Stimulated activated CD4-positive, alpha-beta T cell treated with anti-CD3 and anti-CD28 coated beads, Interleukin-15, amount 100 ng/mL, for 24 hours (primary cell): Measurements from ENCODE around the gene MAP7.

Experiments used
- DNase-seq: peaks from one replicate; pipeline ENCODE4 v3.0.0-alpha.2; 2020

Gene MAP7

DNA sequence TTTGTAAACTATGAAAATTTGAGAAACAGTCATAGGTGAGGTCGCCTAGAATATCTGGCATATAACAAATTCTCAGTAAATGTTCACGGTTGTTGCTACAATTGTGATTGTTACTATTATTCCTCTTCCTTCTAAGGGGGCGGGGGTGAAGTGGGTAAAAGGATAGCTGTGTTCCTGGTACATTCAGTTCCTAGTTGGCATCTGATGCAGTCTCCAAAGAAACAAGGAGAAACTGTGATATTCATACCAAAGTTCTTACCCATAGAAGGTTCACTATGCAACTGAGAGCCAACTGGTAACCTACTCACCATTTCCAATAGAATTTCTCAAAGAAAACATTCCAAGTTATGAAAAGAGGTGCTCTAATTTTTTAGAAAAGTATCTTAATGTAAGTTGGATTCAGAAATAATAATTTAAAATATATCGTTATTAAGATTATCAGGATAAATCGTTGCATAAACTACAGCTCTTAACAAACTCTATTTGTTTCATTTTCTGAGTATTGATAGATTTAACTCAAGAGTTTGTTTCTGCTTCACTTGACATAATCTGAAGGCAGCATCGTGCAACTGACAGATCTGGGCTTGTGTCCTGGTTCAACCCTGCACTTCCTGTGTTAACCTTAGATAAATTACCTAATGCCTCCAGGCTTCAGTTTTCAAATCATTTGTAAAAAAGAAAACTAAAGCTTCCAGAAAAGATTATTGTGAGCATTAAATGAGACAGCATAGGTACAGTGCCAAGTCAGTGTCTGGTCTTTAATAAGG is 13.3 kb upstream of the MAP7 start:
- DNase-seq, result no peak

DNA sequence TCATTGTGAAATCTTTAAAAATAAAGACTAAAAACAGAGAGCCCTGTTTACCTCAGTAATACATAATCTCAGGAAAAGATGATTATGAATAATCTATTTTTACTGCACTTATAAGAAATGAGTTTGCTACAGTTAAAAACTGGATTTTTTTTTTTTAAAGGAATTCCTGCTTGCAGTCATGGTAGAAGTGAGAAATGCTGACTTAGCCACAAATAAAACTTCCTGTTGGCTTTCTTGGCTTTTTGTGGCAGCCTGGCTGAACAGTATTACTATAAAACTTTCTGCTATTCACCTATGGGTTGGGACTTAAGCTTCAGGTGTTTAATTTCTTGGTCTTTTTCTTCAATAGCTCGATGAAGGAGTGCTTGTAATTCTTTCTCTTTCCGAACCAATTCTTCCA is 12.0 kb upstream of the MAP7 start:
- DNase-seq, result no peak

DNA sequence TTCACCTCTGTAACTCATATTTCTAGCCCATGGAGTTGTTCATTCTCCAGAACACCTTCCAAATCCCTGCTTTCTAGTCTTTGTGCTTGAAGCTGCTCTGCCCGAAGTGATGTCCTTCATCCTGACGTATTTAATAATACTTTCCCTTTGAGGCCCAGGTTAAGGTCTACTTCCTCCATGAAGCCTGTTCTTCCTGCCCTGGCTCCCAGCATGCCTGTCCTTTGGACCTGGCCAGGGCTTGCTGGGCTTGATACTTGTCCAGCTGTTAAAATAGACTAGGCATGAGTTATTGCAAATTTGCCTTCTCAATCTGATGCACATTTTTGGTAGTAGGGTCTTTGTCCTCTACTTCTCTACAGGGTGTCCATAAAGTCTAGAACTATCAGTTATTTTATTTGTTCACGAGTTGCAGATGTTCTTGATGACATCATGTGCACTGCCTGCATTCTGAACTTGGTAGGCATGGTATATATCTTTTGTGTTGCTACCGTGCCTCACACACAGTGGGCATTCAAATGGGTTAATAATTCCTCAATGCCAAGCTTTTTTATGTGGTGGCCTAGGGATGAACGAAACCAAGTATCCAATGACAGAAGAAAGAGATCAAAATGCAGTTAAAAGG is 3.1 kb upstream of the MAP7 start:
- no peak for DNase-seq

GRCh38 chr6:136552054-136552453 is 1.8 kb upstream of the MAP7 start:
- no peak for DNase-seq

DNA sequence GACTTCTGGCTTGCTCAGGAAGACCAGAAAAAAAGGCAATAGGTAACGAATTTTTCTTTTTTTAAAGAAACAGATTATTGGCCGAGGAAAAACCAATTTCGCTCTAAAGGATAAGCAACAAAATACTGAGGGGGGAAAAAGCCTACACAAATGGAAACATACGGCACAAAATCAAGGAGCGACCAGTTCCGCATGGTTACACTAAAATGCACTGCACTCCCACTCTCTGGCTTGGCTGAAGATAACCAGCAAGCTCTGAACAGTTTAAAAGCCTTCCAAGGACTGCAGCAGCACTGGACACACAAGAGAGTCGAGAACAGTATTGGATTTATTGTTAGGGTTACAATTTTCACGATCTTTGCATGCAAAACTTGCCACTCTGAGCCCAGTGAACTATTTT is 881 bp upstream of the MAP7 start:
- DNase-seq, result no peak

- no peak for DNase-seq
Observed at GRCh38 chr6:136550045-136550329, 235 bp downstream of the MAP7 start.

DNA sequence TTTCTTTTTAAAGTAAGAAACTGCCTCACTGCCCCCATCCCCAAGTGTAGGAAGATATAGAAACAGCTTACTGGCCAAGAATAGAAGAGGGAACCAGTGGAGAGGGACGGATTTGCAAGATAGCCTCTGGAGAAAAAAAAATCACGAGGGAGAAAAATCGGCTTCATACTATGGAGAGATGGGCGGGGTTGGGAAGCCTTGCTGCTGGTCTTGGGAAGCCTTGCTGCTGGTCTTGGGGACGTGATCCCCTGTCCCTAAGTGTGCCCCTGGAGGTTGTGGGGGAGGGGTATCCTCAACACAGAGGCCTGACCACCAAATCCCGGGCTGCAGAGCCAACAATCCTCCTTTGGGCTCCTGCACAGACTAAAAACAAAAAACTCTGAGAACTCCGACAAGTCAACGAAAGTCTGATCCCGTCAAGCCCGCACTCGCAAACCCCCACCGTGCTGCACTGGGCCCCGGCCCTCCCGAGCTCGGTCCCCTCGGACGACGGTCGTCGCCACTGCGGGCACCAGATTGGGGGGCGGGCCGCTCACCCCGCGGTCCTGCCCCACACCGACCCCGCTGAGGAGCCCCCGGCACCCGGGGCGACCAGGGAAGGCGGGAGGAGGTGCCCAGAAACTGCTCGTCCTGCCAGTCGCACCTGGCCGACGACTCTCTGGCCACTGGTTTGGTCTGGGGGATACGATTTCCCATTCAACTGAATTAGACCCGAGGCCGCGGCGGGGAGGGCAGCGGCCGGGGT is 750 bp downstream of the MAP7 start:
- DNase-seq, result no peak

DNA sequence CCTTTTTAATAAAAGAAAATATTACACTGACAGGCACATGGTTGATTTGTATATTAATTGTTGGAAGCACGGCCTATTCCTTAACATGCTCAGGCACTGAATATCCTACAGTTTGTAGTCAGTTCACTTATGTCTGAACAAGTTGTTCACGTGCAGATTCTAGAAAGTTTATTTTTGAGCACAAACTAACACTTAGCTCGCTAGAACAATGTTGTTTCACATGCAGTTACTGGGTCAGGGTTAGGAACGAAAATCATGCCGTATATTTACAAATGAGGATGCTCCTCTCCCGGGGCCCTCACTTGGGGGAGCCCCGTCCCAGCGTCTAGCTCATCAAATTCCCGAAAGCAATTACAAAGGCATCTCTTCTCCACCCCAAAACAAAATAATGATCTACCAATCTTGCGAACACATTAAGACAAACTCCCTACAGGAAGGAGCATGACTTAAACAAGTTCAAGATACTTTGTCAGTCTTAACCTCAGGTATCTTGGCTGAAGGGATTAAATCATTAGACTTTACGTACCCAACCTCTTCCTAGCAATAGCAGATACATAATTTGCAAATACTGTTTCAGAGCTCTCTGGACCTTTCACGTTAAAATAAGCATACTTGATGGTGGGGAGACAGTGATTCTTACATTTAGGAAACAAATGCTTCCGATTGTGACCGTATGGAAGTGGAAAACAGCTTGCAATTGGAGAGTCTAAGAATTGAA is 1.5 kb downstream of the MAP7 start:
- DNase-seq, result no peak

DNA sequence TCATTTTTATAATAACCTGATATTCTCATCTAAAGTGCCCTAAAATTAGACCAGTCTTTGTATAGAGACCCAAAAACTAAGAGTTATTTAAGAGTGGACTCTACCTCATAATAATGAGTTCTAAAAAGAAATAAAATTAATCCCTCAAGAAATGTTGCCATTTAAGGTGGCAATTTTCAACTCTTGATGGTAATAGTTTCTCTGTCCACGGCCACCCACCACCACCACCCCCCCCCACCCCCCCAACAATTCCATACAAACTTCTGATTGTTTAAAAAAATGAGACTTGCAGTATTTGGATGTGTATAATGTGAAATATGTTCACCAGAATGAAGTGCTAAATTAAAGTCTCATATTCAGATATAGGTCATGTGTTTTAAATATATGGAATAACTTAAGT is 2.4 kb downstream of the MAP7 start:
- no peak for DNase-seq

DNA sequence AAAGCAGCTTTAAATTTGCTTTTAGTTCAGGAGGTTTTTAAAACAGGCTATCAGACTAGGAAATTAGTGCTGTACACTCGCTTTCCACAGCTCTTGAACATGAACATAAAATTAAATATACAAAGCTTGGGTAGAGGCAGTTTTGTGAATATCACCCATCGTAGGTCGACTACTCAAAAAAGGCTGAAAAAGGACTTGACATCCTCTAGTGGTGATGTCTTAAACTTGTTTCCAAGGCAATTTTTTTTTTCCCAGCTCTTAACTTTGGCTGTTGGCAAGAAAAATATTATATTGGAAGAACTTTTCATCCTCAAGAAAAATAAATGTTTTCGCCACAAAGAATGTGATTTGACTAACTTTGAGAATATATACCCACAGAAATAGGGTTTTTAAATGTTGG is 2.9 kb downstream of the MAP7 start:
- no peak for DNase-seq

DNA sequence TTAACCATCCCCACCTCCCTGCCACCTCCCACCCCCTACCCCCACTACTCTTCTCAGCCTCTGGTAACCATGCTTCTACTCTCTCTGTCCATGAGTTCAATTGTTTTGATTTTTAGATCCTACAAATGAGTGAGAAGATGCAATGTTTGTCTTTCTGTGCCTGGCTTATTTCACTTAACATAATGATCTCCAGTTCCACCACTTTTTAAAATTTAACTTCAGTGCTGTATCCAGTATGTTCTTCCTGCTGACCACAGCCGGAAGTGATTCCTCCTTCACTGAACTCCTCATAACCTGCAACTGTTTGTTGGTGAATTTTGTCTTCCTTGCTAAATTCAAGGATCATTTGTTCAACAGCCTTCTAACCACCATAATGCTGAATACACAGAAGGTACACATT is 3.9 kb downstream of the MAP7 start:
- no peak for DNase-seq

DNA sequence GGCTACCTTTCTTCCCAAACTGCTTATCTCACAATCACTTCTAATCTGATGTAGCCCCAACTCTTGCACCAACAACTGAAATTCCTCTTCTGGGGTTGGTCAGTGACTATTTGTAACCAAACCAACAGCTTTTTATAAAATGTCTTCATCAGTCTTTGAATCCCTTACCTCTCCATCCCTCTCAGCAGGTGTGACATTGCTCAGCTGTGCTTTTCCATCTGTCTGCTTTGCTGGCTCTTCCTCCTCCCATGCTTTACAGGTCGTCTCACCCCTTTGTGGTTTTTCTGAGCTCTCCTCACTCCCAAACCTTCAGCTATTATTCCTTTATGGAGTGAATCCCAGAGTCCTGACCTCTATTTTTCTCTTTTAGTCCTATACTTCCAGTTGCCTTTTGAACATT is 5.9 kb downstream of the MAP7 start:
- no peak for DNase-seq

GRCh38 chr6:136541395-136541794 is 8.8 kb downstream of the MAP7 start:
- no peak for DNase-seq

DNA sequence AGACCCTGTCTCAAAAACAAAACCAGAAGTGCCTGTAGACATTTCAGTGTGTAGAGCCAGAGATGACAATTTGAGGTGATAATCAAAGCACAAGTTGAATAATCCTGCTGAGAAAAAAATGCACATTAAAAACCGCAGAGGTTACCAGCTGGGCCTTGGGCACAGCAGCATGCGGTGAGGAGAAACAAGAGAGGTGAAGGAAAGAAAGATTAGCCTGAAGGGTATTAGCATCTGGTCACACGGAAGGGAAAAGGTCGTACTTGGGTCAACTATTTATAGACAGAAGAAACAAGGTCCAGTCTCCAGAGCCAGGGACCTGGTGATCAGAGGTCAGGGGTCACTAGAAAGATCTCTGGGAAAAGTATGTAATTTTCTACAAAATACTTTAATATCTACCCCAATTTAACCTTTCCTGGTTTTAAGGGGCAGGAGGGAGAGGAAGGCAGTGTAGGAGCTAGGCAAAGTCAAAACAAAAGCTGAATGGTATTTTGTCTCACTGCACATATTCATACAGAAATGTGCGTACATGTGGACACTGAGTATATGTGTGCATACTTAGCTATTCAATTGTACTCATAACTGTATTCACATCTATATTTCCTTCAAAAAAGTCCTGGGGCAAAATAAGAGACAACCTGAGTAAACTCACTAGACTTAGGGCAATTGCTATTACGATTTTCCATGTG is 10.1 kb downstream of the MAP7 start:
- DNase-seq, result no peak

- no peak for DNase-seq
Observed at GRCh38 chr6:136538836-136539235, 11.4 kb downstream of the MAP7 start.

- DNase-seq, result no peak
Observed at GRCh38 chr6:136535880-136536650, 14.2 kb downstream of the MAP7 start.

DNA sequence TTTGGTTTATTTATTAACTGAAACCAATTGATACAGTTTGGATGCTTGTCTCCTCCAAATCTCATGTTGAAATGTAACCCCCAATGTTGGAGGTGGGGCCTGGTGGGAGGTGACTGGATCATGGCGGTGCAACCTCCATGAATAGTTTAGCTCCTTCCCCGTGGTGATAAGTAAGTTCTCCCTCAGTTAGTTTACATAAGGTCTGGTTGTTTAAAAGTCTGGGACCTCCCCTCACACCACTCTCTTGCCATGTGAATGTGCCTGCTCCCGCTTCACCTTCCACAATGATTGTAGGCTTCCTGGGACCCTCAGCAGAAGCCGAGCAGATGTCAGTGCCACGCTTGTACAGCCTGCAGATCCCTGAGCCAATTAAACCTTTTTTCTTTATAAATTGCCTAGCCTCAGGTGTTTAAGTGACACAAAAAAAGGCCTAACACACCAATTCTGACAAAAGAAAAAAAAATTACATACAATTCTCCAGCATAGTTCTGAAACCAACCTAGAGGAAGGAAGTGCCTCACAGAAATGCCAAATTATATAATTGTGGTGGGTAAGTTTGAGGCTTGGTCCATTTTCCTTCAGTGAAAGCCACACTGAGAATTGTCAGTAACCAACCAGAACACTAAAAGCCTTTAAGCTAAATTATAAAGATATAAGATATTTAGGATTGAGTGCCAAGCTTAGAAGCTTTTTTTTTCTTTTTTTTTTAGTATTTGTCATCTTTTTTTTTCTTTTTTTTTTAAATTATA is 15.0 kb downstream of the MAP7 start:
- no peak for DNase-seq

- DNase-seq, result no peak
Observed at GRCh38 chr6:136534268-136534667, 16.0 kb downstream of the MAP7 start.

DNA sequence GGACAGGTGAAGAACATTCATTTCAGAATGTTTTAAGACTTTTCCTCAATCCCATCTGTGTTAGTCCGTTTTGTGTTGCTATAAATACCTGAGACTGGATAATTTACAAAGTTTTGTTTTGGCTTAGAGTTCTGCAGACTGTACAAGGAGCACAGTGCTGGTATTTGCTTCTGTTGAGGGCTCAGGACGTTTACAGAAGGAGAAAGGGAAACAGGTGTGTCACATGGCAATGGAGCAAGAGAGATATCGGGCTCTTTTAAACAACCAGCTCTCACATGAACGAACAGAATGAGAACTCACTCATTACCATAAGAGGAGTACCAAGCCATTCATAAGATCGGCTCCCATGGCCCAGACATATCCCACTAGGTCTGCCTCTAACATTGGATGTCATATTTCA is 16.7 kb downstream of the MAP7 start:
- DNase-seq, result no peak

GRCh38 chr6:136532030-136532429 is 18.2 kb downstream of the MAP7 start:
- no peak for DNase-seq

GRCh38 chr6:136529710-136530109 is 20.5 kb downstream of the MAP7 start:
- DNase-seq, result no peak

DNA sequence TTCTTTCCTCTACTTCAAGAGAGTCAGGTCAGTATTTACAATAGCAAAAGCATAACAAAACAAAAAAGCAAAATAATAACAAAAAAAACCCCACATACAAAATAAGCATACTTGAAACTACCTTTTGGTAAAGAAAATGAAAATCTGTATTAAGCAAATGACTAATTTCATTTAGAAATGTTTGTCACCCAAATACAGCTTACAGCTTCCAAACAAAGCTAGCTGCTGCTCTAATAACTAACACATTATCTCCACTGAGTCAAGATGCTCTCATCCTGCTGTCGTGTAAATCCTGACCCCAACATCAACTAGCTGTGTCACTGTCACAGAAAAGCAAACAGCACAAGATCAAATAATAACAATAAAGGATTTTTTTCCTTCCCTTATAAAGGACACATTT is 21.7 kb downstream of the MAP7 start:
- DNase-seq, result no peak
